Progenitor cell of endocrine pancreas (in vitro differentiated cells): ENCODE data around the gene GPR176. TPM values are rescaled to one million over a fixed set of nuclear protein-coding genes. Genes with fewer than 3 reads are reported as not detected.

Experiments used
- DNase-seq: peaks from one replicate; pipeline ENCODE4 v3.0.0; 2021; ENCODE audit warnings: low spot score; ENCODE audit not compliant: unreplicated experiment
- H3K27ac Mint-ChIP-seq: 2 replicates; pipeline ENCODE4 v1.8.0; 2021; ENCODE audit warnings: mild to moderate bottlenecking, moderate library complexity, mixed read lengths
- H3K27me3 Mint-ChIP-seq: 2 replicates; pipeline ENCODE4 v1.8.0; 2021; ENCODE audit warnings: mixed read lengths
- H3K36me3 Mint-ChIP-seq: 2 replicates; pipeline ENCODE4 v1.8.0; 2022; ENCODE audit warnings: mixed read lengths; ENCODE audit not compliant: insufficient read depth
- H3K4me1 Mint-ChIP-seq: 2 replicates; pipeline ENCODE4 v1.8.0; 2021; ENCODE audit warnings: low read depth, mixed read lengths
- H3K4me3 Mint-ChIP-seq: 2 replicates; pipeline ENCODE4 v1.8.0; 2021; ENCODE audit warnings: low read depth, mild to moderate bottlenecking, moderate library complexity, mixed read lengths
- H3K9me3 Mint-ChIP-seq: 2 replicates; pipeline ENCODE4 v1.8.0; 2021; ENCODE audit warnings: low read depth, mixed read lengths
- total RNA-seq: library from RNA; stranded (reverse); gene quantifications from 2 replicates; pipeline ENCODE4 v1.2.1, GENCODE V29; 2021
- TF ChIP-seq, protein P1 (sequence below): fragments of 200-600 bp; sonication (generic); IDR thresholded peaks from one replicate; pipeline ENCODE4 v1.5.0; 2021; ENCODE audit warnings: antibody characterized with exemption, mild to moderate bottlenecking; ENCODE audit not compliant: unreplicated experiment

GPR176 gene
- total RNA-seq, 1 donor from 2014 or later = 1.0 TPM

DNA sequence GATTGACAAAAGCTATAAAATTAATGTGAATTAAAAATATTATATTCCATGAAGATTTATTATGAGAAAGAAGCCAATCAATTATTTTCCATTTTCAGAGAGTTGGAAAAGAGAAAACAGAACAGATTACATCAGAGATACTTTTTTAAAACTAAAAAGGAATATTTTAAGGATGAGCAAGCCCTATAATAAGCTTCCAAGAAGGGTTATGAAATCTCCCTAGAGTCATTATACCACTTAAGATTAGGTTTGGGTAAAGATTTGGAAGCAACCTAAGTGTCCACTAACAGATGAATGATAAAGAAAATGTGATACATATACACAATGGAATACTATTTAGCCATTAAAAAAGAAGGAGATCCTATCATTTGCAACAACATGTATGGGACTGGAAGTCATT is 85.8 kb downstream of the GPR176 start:
- H3K9me3 Mint-ChIP-seq = no peaks in the 10 kb centered on the region
- TF ChIP-seq, protein P1, sequence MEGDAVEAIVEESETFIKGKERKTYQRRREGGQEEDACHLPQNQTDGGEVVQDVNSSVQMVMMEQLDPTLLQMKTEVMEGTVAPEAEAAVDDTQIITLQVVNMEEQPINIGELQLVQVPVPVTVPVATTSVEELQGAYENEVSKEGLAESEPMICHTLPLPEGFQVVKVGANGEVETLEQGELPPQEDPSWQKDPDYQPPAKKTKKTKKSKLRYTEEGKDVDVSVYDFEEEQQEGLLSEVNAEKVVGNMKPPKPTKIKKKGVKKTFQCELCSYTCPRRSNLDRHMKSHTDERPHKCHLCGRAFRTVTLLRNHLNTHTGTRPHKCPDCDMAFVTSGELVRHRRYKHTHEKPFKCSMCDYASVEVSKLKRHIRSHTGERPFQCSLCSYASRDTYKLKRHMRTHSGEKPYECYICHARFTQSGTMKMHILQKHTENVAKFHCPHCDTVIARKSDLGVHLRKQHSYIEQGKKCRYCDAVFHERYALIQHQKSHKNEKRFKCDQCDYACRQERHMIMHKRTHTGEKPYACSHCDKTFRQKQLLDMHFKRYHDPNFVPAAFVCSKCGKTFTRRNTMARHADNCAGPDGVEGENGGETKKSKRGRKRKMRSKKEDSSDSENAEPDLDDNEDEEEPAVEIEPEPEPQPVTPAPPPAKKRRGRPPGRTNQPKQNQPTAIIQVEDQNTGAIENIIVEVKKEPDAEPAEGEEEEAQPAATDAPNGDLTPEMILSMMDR = no peak
- peaks cover 6% of the 10 kb centered on the region for H3K27me3 Mint-ChIP-seq
- H3K27ac Mint-ChIP-seq = no peak overlapping the region
- no peaks in the 10 kb centered on the region for H3K36me3 Mint-ChIP-seq
- no peak overlapping the region for H3K4me3 Mint-ChIP-seq
- H3K4me1 Mint-ChIP-seq = no peaks in the 10 kb centered on the region
- DNase-seq = no peak

DNA sequence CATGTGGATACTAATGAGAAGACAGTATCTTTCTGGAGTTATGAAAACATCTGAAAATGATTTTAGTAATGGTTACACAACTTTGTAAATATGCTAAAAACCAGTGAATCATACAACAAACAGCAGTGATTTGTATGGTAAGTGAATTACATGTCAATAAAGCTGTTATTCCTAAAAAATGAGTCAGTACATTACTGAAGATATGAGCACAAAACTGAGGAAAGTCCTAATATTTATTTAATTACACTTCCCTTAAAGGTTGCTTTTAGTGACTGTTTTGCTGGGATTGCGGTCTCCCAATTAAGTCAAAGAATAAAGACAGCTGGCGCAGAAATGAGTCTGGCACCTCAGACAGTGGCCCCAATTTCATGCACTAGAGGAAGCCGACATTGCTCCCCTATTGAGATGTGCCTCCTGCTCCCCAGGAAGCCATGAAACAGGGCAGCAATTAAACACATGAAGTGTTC is 86.5 kb downstream of the GPR176 start:
- Mint-ChIP-seq H3K4me1 (no peaks in the 10 kb centered on the region), H3K27ac (no peak overlapping the region), H3K27me3 (peaks cover 6% of the 10 kb centered on the region), H3K9me3 (no peaks in the 10 kb centered on the region), H3K4me3 (no peak overlapping the region), H3K36me3 (no peaks in the 10 kb centered on the region)
- TF ChIP-seq, protein P1 = no peak
- DNase-seq = no peak

DNA sequence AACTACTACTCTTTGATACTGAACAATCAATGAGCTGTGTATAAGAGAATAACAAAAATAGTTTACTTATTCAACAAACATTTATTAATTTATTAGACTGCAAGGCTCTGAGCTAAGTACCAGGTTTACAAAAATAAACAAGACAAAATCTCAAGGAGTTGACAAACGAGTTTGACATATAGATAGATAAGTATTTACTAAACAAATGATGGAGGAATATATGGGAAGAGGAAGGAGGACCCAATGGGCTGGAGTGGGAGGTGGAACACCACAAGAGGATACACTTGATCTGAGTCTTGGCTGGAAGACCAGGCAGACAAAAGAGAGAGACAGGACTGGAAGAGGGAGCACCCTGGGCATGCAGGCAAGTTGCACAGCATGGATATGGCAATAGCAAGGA is 89.9 kb downstream of the GPR176 start:
- DNase-seq = no peak
- Mint-ChIP-seq H3K27me3 (peaks cover 6% of the 10 kb centered on the region), H3K9me3 (no peaks in the 10 kb centered on the region), H3K4me1 (no peaks in the 10 kb centered on the region), H3K36me3 (no peaks in the 10 kb centered on the region), H3K27ac (no peak overlapping the region), H3K4me3 (no peak overlapping the region)
- TF ChIP-seq, protein P1 = no peak

DNA sequence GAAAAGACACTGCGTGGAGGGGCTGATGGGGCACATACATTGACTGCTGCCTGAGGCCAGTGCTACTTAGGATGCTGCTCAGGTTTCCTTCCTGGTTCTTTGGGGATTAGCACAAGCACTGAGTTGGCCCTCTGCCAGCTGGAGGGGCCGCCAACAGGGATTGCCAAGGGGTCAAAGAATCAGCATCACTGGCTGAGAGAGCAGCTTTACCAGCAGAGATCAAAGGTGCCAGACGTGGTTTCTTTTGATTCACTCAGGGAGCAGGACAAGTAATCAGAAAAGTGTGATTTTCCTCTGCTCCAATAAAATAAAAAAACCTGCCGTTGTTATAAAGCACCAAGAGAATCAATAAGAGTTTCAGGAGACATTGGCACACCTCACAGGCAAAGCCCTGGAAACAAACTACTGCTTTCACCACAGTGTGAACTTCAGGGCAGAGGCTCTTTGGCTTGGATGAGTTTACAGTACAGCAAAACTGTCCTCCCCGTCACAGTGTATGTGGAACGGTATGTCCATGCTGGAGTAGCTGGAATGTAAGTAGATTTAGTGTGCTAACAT is 91.6 kb downstream of the GPR176 start:
- H3K4me1 Mint-ChIP-seq = no peaks in the 10 kb centered on the region
- DNase-seq = no peak
- H3K4me3 Mint-ChIP-seq = no peak overlapping the region

DNA sequence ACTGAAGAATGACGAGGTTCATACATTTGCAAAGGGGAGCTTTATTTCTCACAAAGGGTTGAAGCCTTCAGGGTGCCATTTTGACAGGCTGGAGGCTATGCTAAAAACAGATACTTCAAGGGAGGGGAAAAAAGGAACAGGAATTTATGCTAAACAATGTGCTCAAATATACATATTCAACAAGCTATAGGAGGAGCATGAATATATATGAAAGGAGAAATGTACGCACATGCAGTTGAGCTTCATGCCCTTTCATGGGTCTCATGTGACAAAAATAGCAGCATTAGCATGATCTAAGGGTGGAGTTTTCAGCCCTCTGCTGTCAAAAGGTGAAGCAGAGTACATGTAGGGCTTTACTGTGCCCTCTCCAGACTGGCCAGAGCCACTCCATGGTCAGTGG is 93.1 kb downstream of the GPR176 start:
- TF ChIP-seq, protein P1 = no peak
- no peak for DNase-seq
- H3K27ac Mint-ChIP-seq = no peak overlapping the region
- H3K36me3 Mint-ChIP-seq = no peaks in the 10 kb centered on the region
- peaks cover 4% of the 10 kb centered on the region for H3K9me3 Mint-ChIP-seq
- H3K27me3 Mint-ChIP-seq = peaks cover 6% of the 10 kb centered on the region
- no peak overlapping the region for H3K4me3 Mint-ChIP-seq
- no peaks in the 10 kb centered on the region for H3K4me1 Mint-ChIP-seq

More for the DNA sequence above, 91.6 kb downstream of the GPR176 start:
- H3K9me3 Mint-ChIP-seq = peaks cover 4% of the 10 kb centered on the region
- H3K27me3 Mint-ChIP-seq = peaks cover 6% of the 10 kb centered on the region
- no peak overlapping the region for H3K27ac Mint-ChIP-seq
- H3K36me3 Mint-ChIP-seq = no peaks in the 10 kb centered on the region
- TF ChIP-seq, protein P1 = no peak
